SK-N-SH treated with all-trans-retinoic acid at 6 μM for 48 hours (cell line): ENCODE measurements around the gene DTNBP1.

Experiments
- ATAC-seq: fragments of 200-7000 bp; cut with Tn5 transposase; 3 replicates; pipeline ENCODE4 v1.9.1; 2020; ENCODE audit warnings: mild to moderate bottlenecking, moderate library complexity
- ARNTL ChIP-seq: fragments of 450-650 bp; formaldehyde crosslinking; IDR thresholded peaks from 2 replicates; pipeline ENCODE4 v1.5.0; 2020; ENCODE audit warnings: low read depth, mild to moderate bottlenecking, moderate library complexity, borderline replicate concordance
- BACH2 ChIP-seq: fragments of 250-450 bp; sonication (Bioruptor Pico); IDR thresholded peaks from 2 replicates; pipeline ENCODE4 v1.9.0; 2021; ENCODE audit warnings: mild to moderate bottlenecking, borderline replicate concordance
- CREB5 ChIP-seq: fragments of 250-450 bp; sonication (Bioruptor Pico); IDR thresholded peaks from 2 replicates; pipeline ENCODE4 v1.5.1; 2020; ENCODE audit warnings: low read depth, mild to moderate bottlenecking, moderate library complexity
- CSDC2 ChIP-seq: fragments of 250-450 bp; sonication (Bioruptor Pico); IDR thresholded peaks from 2 replicates; pipeline ENCODE4 v1.5.0; 2020; ENCODE audit warnings: mild to moderate bottlenecking, moderate library complexity
- CSRNP3 ChIP-seq: fragments of 250-450 bp; sonication (Bioruptor Pico); IDR thresholded peaks from 2 replicates; pipeline ENCODE4 v1.5.1; 2021; ENCODE audit warnings: mild to moderate bottlenecking, moderate library complexity
- ESRRG ChIP-seq: fragments of 250-450 bp; sonication (Bioruptor Pico); IDR thresholded peaks from 2 replicates; pipeline ENCODE4 v1.6.1; 2021; ENCODE audit warnings: mild to moderate bottlenecking
- GLIS3 ChIP-seq: fragments of 250-450 bp; sonication (Bioruptor Pico); IDR thresholded peaks from 2 replicates; pipeline ENCODE4 v1.5.0; 2020; ENCODE audit warnings: mild to moderate bottlenecking, moderate library complexity
- ISL1 ChIP-seq: fragments of 250-450 bp; sonication (Bioruptor Pico); IDR thresholded peaks from 2 replicates; pipeline ENCODE4 v2.1.2; 2022; ENCODE audit warnings: mild to moderate bottlenecking, moderate library complexity
- OSR1 ChIP-seq: fragments of 250-450 bp; sonication (Bioruptor Pico); IDR thresholded peaks from 2 replicates; pipeline ENCODE4 v1.8.0; 2022; ENCODE audit warnings: moderate library complexity, mild to moderate bottlenecking, inconsistent platforms
- PATZ1 ChIP-seq: fragments of 250-450 bp; sonication (Bioruptor Pico); IDR thresholded peaks from 2 replicates; pipeline ENCODE4 v1.8.0; 2020; ENCODE audit warnings: mild to moderate bottlenecking, moderate library complexity, borderline replicate concordance
- POU6F1 ChIP-seq: fragments of 250-450 bp; sonication (Bioruptor Pico); IDR thresholded peaks from 2 replicates; pipeline ENCODE4 v1.8.0; 2021; ENCODE audit warnings: low read depth, mild to moderate bottlenecking, moderate library complexity, borderline replicate concordance
- PPARA ChIP-seq: fragments of 250-450 bp; sonication (Bioruptor Pico); IDR thresholded peaks from 2 replicates; pipeline ENCODE4 v1.5.0; 2020; ENCODE audit warnings: mild to moderate bottlenecking, borderline replicate concordance
- SNAI2 ChIP-seq: fragments of 250-450 bp; sonication (Bioruptor Pico); IDR thresholded peaks from 2 replicates; pipeline ENCODE4 v1.5.0; 2020; ENCODE audit warnings: mild to moderate bottlenecking, moderate library complexity
- TCF4 ChIP-seq: fragments of 250-450 bp; sonication (Bioruptor Pico); IDR thresholded peaks from 2 replicates; pipeline ENCODE4 v1.8.0; 2021; ENCODE audit warnings: mild to moderate bottlenecking, moderate library complexity, borderline replicate concordance
- TOX ChIP-seq: fragments of 250-450 bp; sonication (Bioruptor Pico); IDR thresholded peaks from 2 replicates; pipeline ENCODE4 v1.8.0; 2021; ENCODE audit warnings: mild to moderate bottlenecking, moderate library complexity, borderline replicate concordance
- TSHZ2 ChIP-seq: fragments of 250-450 bp; sonication (Bioruptor Pico); IDR thresholded peaks from 2 replicates; pipeline ENCODE4 v1.5.0; 2020; ENCODE audit warnings: mild to moderate bottlenecking, moderate library complexity
- ZC3H10 ChIP-seq: fragments of 250-450 bp; sonication (Bioruptor Pico); IDR thresholded peaks from 2 replicates; pipeline ENCODE4 v1.5.1; 2021; ENCODE audit warnings: mild to moderate bottlenecking, moderate library complexity
- ZFP3 ChIP-seq: fragments of 250-450 bp; sonication (Bioruptor Pico); IDR thresholded peaks from 2 replicates; pipeline ENCODE4 v1.5.0; 2020; ENCODE audit warnings: mild to moderate bottlenecking, moderate library complexity
- ZFP30 ChIP-seq: fragments of 450-650 bp; formaldehyde crosslinking; IDR thresholded peaks from 2 replicates; pipeline ENCODE4 v1.5.0; 2022; ENCODE audit warnings: mild to moderate bottlenecking, moderate library complexity
- ZNF565 ChIP-seq: fragments of 450-650 bp; formaldehyde crosslinking; conservative IDR thresholded peaks from 2 replicates; pipeline ENCODE4 v1.5.0; 2020; ENCODE audit warnings: low read depth, mild to moderate bottlenecking, moderate library complexity
- ZNF70 ChIP-seq: fragments of 450-650 bp; formaldehyde crosslinking; IDR thresholded peaks from 2 replicates; pipeline ENCODE4 v1.5.0; 2020; ENCODE audit warnings: mild to moderate bottlenecking, moderate library complexity
- ZNF8 ChIP-seq: fragments of 450-650 bp; formaldehyde crosslinking; IDR thresholded peaks from 2 replicates; pipeline ENCODE4 v1.5.0; 2020; ENCODE audit warnings: mild to moderate bottlenecking, moderate library complexity

DTNBP1 gene

GRCh38 chr6:15685619-15686018 lies 22.8 kb upstream of the DTNBP1 start (continued):
- TF ChIP-seq CSRNP3 (CRISPR knock-in tag) = no peak
- no peak for TF ChIP-seq PPARA (CRISPR knock-in tag)
- TF ChIP-seq ESRRG = no peak
- no peak for TF ChIP-seq ZFP3 (CRISPR knock-in tag)

GRCh38 chr6:15682965-15683822 lies 20.4 kb upstream of the DTNBP1 start:
- ATAC-seq = no peak
- no peak for TF ChIP-seq POU6F1 (CRISPR knock-in tag)
- TF ChIP-seq ZNF565 = no peak
- TF ChIP-seq OSR1 (CRISPR knock-in tag) = no peak
- TF ChIP-seq ZC3H10 (CRISPR knock-in tag) = no peak
- no peak for TF ChIP-seq TSHZ2
- no peak for TF ChIP-seq GLIS3 (CRISPR knock-in tag)
- TF ChIP-seq, all 23 proteins: peak for 0

- no peak for ATAC-seq
- no peak for TF ChIP-seq ZFP30 (CRISPR knock-in tag)
- no peak for TF ChIP-seq TCF4 (CRISPR knock-in tag)
- no peak for TF ChIP-seq GLIS3 (CRISPR knock-in tag)
- TF ChIP-seq SNAI2 = no peak
- TF ChIP-seq CREB5 = no peak
- TF ChIP-seq TOX (CRISPR knock-in tag) = no peak
- no peak for TF ChIP-seq PATZ1 (CRISPR knock-in tag)
- TF ChIP-seq OSR1 (CRISPR knock-in tag) = no peak
- no peak for TF ChIP-seq ZFP3 (CRISPR knock-in tag)
- no peak for TF ChIP-seq ZNF8 (CRISPR knock-in tag)
- no peak for TF ChIP-seq ISL1 (CRISPR knock-in tag)
- TF ChIP-seq ZC3H10 (CRISPR knock-in tag) = no peak
- TF ChIP-seq TSHZ2 = no peak
- TF ChIP-seq ZNF70 (CRISPR knock-in tag) = no peak
- TF ChIP-seq ESRRG = no peak
- no peak for TF ChIP-seq POU6F1 (CRISPR knock-in tag)
- TF ChIP-seq ARNTL (CRISPR knock-in tag) = no peak
- no peak for TF ChIP-seq CSDC2 (CRISPR knock-in tag)
- TF ChIP-seq ZNF565 = no peak
- TF ChIP-seq BACH2 (CRISPR knock-in tag) = no peak
- TF ChIP-seq, all 23 proteins: peak for 0
Measured at GRCh38 chr6:15681946-15682345, 19.1 kb upstream of the DTNBP1 start.
